22Rv1 (cell line): ENCODE results near the gene FN3KRP.

Experiments
- ZFX ChIP-seq: fragments of 450-650 bp; IDR thresholded peaks from 2 replicates; pipeline ENCODE4 v1.6.1; 2017; ENCODE audit warnings: antibody characterized with exemption, borderline replicate concordance
- TF ChIP-seq, protein P1 (sequence below): fragments of 450-650 bp; IDR thresholded peaks from 2 replicates; pipeline ENCODE4 v1.5.1; 2017; ENCODE audit warnings: mild to moderate bottlenecking

DNA sequence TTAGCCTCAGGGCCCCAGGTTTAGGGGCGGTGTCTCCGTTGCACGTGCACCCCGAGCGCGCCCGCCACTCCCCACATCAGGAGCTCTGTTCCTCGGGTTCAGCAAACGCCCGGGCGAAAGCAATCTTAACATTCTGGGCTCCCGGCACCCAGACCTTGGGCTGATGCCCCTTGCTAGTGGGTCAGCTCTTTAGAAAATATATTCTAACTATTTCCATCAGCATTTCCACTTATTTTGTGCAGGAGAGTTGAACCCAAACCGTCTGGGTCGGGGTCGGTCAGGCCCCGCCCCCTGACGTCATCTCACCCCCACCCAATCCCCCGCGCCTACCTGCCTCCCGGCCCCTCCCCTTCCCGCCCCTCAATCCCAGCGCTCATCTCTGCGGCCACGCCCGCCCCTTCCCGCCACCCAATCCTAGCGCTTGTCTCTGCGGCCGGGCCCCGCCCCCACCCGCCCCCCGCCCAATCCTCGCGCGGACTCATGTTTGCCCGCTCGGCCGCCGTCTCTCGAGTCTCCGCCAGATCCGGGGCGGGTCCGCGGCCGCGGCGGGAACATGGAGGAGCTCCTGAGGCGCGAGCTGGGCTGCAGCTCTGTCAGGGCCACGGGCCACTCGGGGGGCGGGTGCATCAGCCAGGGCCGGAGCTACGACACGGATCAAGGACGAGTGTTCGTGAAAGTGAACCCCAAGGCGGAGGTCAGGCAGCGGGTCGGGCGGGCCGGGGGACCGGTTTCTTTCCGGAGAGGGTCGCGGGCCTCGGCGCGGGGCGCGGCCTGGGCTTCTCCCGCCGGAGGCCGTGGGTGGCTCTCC, at the start of gene FN3KRP:
- TF ChIP-seq, protein P1, sequence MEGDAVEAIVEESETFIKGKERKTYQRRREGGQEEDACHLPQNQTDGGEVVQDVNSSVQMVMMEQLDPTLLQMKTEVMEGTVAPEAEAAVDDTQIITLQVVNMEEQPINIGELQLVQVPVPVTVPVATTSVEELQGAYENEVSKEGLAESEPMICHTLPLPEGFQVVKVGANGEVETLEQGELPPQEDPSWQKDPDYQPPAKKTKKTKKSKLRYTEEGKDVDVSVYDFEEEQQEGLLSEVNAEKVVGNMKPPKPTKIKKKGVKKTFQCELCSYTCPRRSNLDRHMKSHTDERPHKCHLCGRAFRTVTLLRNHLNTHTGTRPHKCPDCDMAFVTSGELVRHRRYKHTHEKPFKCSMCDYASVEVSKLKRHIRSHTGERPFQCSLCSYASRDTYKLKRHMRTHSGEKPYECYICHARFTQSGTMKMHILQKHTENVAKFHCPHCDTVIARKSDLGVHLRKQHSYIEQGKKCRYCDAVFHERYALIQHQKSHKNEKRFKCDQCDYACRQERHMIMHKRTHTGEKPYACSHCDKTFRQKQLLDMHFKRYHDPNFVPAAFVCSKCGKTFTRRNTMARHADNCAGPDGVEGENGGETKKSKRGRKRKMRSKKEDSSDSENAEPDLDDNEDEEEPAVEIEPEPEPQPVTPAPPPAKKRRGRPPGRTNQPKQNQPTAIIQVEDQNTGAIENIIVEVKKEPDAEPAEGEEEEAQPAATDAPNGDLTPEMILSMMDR: no peak
- TF ChIP-seq ZFX: no peak
